Measurements from ENCODE around the gene EIF2D. TPM values are rescaled to one million over a fixed set of nuclear protein-coding genes. Genes with fewer than 3 reads are reported as not detected.

Gene EIF2D
- total and polyA plus RNA-seq, 9 of the 15 experiments (the other 6 are each of a cell fraction or from before 2014, with no cell fraction given) = 81.1 to 138 (median 93.9) TPM

- Histone ChIP-seq H2AFZ (ENCODE audit: low read depth, low read length) (peak overlapping the region; percentile 27; the same call in 1 of the 2 replicates), H3K36me3 (ENCODE audit: control insufficient read depth, insufficient read depth, low read length) (no peaks in the 10 kb centered on the region), H3K9ac (ENCODE audit: insufficient read depth in 1 of 2, low read depth in 2 of 2, low read length in 2 of 2) (peak overlapping the region in 1 of 2 experiments; percentile 66; a peak in 2 of 4 replicates), H3K4me1 (replicated peaks in 1 of 2; ENCODE audit: control insufficient read depth in 2 of 2, insufficient read depth in 2 of 2, low read length in 2 of 2) (peaks cover 7% of the 10 kb centered on the region in 2 experiments; a peak in 4 of 5 replicates), H3K79me2 (ENCODE audit: control insufficient read depth, insufficient read depth, low read length) (no peaks in the 10 kb centered on the region), H3K9me3 (replicated peaks; ENCODE audit: control insufficient read depth, insufficient read depth, low read depth, low read length) (no peaks in the 10 kb centered on the region), H3K9me1 (ENCODE audit: control insufficient read depth, insufficient read depth, low read length) (no peaks in the 10 kb centered on the region), H3K27ac (ENCODE audit: extremely low read depth, low read depth, low read length) (no peak overlapping the region), H3K4me3 (no peak overlapping the region), H3K27me3 (ENCODE audit: control insufficient read depth in 2 of 2, insufficient read depth in 2 of 2, low read length in 2 of 2) (no peaks in the 10 kb centered on the region), H4K20me1 (replicated peaks; ENCODE audit: control insufficient read depth, insufficient read depth, low read length) (no peaks in the 10 kb centered on the region), H3K4me2 (ENCODE audit: insufficient read depth, low read length) (no peak overlapping the region)
- ChIA-PET POLR2A (interaction anchor here (0.6 to 1.5 kb wide), 4 partner anchors 11 to 43 kb away, joined by 3 to 6 read pairs (median 4); no protein-coding TSS in a partner anchor), CTCF (ENCODE audit: low intra/inter-chr PET ratio) (interaction anchor here (0.7 to 2.8 kb wide), 8 partner anchors 14 to 1073 kb away, joined by 3 to 35 read pairs (median 3); no protein-coding TSS in a partner anchor)
- no TSS peak for BruUV-seq (replicated peaks)
- intact Hi-C loops (cut with micrococcal nuclease) = loop anchor here (1.0 kb wide), 3 partner anchors 31 to 54 kb away; no protein-coding TSS in a partner anchor
- 6% methylated on average over 9 of the region's 9 CpGs for WGBS (ENCODE audit: insufficient coverage, low coverage, missing lambda C conversion rate)
- DNase-seq (ENCODE audit: extremely low read depth in 1 of 4, low spot score in 3 of 4) = peak; percentile 88 to 94 (median 92)
- FAIRE-seq = peak; percentile 92
- peak; percentile 98 for ATAC-seq
- in situ Hi-C loops (cut with MboI) = loop anchor here (5.0 kb wide), 1 partner anchor 38 kb away; no protein-coding TSS in a partner anchor
- TF ChIP-seq RAD51 (IDR thresholded peaks at IDR 0.05; ENCODE audit: borderline replicate concordance, low read depth) = peak; percentile 50; the same call in 1 of the 2 replicates
- TF ChIP-seq ZHX1 (conservative IDR thresholded peaks at IDR 0.05; ENCODE audit: low read length) = no peak
- no peak for TF ChIP-seq SP2 (IDR thresholded peaks at IDR 0.05; ENCODE audit: extremely low read depth, low read depth, low read length, poor library complexity, severe bottlenecking)
- peak; percentile 92 for TF ChIP-seq SMC3 (conservative IDR thresholded peaks at IDR 0.05; ENCODE audit: insufficient read depth, low read depth, low read length)
- no peak for TF ChIP-seq ZNF764 (CRISPR knock-in tag; IDR thresholded peaks at IDR 0.05; ENCODE audit: low read depth)
- TF ChIP-seq CCAR2 (IDR thresholded peaks at IDR 0.05; ENCODE audit: low read depth, low read length) = no peak
- no peak for TF ChIP-seq MTA2 (IDR thresholded peaks at IDR 0.05; ENCODE audit: low read depth)
- no peak for TF ChIP-seq BRF2 (IDR thresholded peaks at IDR 0.05; ENCODE audit: borderline replicate concordance, insufficient read depth, insufficient read length)
- TF ChIP-seq ELF2 (CRISPR knock-in tag; IDR thresholded peaks at IDR 0.05) = 0 out of 2 replicates have a peak, but pooled peaks have one; percentile 8
- TF ChIP-seq SMARCC2 (IDR thresholded peaks at IDR 0.05; ENCODE audit: low read depth) = no peak
- no peak for TF ChIP-seq HNRNPK (IDR thresholded peaks at IDR 0.05; ENCODE audit: low read depth, low read length, poor library complexity, severe bottlenecking)
- TF ChIP-seq FOS (IDR thresholded peaks at IDR 0.05; ENCODE audit: extremely low read depth, insufficient read length) = no peak
- TF ChIP-seq DIDO1 (tag; IDR thresholded peaks at IDR 0.05; ENCODE audit: low read depth) = no peak
- no peak for TF ChIP-seq IFI16 (CRISPR knock-in tag; IDR thresholded peaks at IDR 0.05)
- peak; percentile 93 for TF ChIP-seq ZNF384 (IDR thresholded peaks at IDR 0.05; ENCODE audit: low read depth, low read length)
- TF ChIP-seq KLF16 (IDR thresholded peaks at IDR 0.05) = peak; percentile 22; the same call in 1 of the 2 replicates
These were observed 67.6 kb downstream of the EIF2D start for GRCh38 chr1:206544562-206545257.
